Activated naive CD8-positive, alpha-beta T cell treated with anti-CD3 and anti-CD28 coated beads, Interleukin-2, amount 50 U/mL, for 16 hours (primary cell): ENCODE measurements around the gene ANO10.
A peak's percentile ranks its signal among the peaks of the same experiment; 100 is the strongest.

Experiments
- DNase-seq: peaks from one replicate; pipeline ENCODE4 v3.0.0-alpha.2; 2020; ENCODE audit warnings: low read depth, low spot score

Gene ANO10

GRCh38 chr3:43417133-43417532, 204.7 kb downstream of the ANO10 start:
- DNase-seq = no peak

GRCh38 chr3:43415088-43415487, 206.7 kb downstream of the ANO10 start:
- no peak for DNase-seq

DNA sequence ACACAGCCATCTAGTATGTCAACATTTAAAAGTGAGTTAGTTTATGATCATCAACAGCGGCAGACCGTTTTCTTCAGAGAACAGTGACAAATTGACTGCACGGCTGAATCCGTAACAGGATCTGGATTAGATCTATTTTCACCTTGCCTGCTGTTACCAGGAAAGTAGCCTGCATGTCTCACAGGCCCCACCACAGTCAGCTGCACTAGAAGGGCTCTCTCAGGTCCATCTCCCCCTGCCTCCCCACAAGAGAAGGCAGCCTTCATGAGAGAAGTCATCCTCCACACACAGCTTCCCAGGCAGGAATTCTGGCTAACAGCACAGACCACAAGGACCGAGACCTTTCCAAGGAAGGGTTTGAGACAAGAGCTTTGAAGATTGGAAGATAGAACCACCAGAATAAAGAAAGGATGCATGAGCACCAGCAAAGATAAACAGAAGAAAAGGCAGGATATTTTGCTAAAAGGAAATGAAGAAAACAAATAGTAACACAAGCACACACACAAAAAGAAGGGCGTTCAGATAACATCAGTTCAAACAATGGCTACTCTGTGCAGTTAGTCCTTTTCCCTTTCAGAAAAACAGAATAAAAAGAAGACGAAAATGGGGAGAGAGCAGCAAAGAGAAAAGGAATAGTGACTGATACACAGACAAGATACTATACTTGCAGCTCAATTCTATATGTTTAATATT, 208.0 kb downstream of the ANO10 start:
- no peak for DNase-seq

GRCh38 chr3:43411429-43411828, 210.4 kb downstream of the ANO10 start:
- DNase-seq = no peak

- DNase-seq = no peak
These were observed 211.2 kb downstream of the ANO10 start for GRCh38 chr3:43410592-43410991.

DNA sequence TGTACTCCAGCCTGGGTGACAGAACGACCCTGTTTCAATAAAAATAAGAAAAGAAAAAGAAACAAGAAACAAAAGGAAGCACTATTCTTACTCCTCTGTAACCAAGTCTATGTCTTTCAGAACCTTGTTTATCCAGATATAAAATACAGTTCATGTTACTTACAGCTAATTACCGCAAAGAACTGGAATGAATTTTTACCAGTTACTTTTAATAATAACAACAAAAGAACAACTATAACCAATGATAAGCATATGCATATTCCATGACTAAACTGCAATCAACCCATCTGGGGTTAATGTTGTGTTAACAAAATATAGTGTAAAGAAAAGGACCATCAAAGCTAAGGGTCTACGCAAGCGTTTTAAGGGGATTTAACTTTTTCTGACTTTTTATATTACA, 212.3 kb downstream of the ANO10 start:
- DNase-seq = no peak

GRCh38 chr3:43406643-43407023, 215.2 kb downstream of the ANO10 start:
- DNase-seq = no peak

DNA sequence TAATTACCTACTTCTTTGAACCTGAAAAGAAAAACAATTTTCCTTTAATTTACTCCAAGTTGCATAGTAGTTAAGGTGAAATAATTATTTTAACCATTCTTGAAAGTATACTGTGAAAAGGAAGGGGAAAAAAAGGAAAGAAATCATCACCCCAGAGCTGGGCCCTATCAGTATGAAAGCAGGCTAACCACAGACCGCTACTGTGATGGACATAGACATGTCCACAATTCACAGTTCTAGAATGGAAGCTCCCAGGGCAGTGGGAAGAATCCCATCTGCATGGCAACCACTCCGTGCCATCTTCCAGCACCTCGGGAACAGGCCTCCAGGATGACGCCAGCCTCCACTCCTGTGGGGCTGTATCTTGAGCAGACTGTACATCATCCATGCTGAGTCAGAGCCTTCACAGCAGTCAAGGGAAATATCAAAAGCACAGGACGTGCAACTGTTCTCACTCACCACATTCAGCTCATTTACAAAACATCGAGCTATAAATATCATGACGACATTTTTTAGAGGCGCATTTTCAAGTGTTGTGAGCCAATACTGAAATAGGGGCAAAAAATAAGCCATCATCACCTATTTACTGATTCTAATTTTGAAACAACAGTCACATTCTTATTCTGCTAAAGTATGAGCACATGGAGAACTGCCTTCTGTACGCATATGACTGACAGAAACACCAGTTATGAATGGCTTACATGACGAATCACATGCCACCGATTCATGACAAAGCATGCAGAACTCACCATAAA, 215.7 kb downstream of the ANO10 start:
- no peak for DNase-seq

GRCh38 chr3:43400781-43401730, 220.8 kb downstream of the ANO10 start:
- DNase-seq = no peak

- no peak for DNase-seq
These were observed 221.6 kb downstream of the ANO10 start for GRCh38 chr3:43400167-43400566.

- no peak for DNase-seq
These were observed 222.8 kb downstream of the ANO10 start for GRCh38 chr3:43399034-43399433.

DNA sequence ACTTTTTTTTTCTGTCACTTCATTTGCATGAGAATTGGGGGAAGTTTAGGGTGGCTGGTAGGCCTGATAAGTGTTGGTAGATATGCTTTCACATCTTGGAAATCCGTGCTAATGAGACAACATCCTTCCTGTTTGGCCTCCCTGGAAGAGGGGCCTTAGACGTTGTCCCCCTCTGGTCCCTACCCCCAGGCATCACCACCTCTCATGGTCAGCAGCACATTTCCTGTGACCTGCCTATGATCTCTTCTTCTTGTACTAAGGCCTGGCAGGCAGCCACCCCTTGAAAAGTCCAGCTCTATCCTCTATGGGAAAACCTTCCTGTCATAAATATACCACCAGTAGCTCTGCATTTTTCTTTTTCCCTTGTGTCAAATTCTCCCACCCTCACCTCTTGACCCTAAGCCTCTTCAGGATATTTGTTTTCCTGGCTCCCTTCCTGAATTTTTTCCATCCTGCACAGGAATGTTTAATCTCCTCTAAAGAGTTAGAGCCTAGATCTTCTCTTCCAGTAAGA, 227.7 kb downstream of the ANO10 start:
- no peak for DNase-seq

GRCh38 chr3:43391621-43392020, 230.2 kb downstream of the ANO10 start:
- no peak for DNase-seq

GRCh38 chr3:43390255-43390588, 231.6 kb downstream of the ANO10 start:
- DNase-seq = no peak

GRCh38 chr3:43389388-43390254, 232.2 kb downstream of the ANO10 start:
- peak; percentile 26 for DNase-seq

GRCh38 chr3:43388915-43389314, 232.9 kb downstream of the ANO10 start:
- DNase-seq = no peak

DNA sequence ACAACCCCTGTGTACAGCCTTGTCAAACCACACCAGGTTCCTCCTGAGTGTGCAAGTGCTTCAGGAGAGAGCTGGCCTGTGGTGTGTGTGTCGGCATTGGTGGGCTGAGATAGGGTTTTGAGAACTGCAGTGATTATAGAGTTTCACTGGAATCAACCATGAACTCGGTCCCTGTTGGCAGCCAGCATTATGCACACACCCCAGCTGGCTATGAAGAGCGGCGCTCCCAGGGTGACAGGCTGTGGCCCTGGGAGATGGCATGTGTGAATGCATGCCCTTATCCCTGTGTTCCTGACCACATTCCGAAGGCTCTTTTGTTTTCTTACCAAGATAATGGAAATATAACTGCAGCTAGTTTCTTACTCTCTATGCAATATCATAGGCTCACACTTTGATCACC, 233.6 kb downstream of the ANO10 start:
- no peak for DNase-seq

DNA sequence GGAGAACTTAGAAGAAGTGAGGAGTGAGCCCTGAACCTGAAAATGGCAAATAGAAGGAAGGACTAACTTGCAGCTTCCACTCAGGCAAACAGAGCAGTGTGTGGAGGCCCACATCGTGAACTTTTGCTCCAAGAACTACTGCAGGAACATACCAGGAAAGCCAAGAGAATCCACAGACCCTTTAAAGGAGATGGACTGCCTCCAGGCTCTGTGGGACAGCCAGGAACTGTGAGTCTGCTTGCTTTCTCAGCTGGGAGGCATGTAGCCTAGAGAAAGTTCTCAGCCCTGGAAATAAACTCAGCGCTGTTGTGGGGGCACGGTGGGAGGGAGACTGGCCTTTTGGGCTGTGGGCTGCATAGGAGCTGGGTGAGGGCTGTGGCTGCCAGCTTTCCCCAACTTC, 242.5 kb downstream of the ANO10 start:
- DNase-seq = no peak

DNA sequence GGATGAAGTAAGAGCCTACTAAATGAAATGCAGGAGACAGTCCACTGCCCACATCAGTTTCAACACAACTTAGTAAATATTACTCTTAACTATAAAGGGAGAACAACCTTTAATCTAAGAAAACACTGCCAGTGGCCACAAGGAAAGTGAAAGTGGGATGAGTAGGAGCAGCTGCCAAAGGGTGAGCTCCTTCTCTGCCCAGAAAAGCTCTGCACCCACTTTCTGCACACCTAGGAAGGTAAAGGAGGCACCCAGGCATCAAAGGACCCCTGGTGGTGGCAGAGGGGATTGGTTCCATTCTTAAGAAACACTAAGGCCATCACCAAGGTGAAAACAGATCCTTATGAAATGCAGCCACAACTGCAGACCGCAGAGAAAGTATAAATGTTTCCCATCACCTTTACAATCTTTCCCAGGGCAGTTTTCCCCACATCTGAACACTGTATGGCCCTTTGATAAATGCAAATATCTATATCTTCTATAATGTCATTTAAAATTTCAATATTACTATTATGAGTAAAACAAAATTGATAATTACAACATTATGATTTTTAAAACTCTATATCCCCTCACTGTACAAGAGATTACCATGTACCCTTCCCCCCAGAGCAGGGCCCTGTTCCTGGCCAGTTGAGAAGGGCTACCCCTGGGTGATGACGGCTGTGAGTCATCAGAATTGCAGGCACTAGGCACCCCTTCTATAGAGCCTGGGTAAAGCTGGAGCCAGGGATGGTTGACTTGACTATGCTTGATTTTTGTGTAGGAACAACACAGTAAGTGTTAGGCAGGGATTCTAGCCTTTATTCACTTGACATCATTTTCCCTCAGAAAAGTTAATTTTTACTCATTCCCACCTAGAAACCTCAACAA, 243.5 kb downstream of the ANO10 start:
- peak; percentile 30 for DNase-seq

DNA sequence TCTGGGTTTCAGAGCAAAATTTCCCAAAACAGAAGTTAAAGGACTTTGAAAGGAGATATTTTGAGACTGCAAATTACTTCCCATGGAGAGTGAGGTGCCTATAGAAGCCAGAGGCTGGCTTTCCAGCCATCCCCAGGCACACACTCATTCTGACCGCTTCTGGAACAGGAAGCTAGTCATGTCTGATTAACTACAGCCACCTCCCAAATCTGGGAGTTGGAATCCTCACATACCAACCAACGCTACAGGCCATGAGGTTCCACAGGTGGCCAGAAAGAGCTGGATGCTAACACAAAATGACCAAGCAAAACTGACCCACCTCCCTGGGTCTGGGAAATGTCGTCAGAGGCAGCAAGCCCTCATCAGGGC, 248.3 kb downstream of the ANO10 start:
- DNase-seq = no peak
